Umbilical cord (tissue), 2 donors: Measurements from ENCODE around the gene FNDC3B. TPM values are rescaled to one million over a fixed set of nuclear protein-coding genes. Genes with fewer than 3 reads are reported as not detected.
A peak's percentile ranks its signal among the peaks of the same experiment; 100 is the strongest.

Experiments
- DNase-seq: peaks from one replicate; pipeline ENCODE4 v3.0.0-alpha.2; 2015; ENCODE audit warnings: low spot score
- total RNA-seq: library from RNA; depleted of rRNA; stranded (reverse); fragments of >200 nt; gene quantifications from one replicate; pipeline ENCODE4 v1.2.3, GENCODE V29; 2014; ENCODE audit warnings: low replicate concordance; ENCODE audit not compliant: insufficient read depth

The FNDC3B gene
- total RNA-seq, 1 donor from 2014 or later: 266 TPM

DNA sequence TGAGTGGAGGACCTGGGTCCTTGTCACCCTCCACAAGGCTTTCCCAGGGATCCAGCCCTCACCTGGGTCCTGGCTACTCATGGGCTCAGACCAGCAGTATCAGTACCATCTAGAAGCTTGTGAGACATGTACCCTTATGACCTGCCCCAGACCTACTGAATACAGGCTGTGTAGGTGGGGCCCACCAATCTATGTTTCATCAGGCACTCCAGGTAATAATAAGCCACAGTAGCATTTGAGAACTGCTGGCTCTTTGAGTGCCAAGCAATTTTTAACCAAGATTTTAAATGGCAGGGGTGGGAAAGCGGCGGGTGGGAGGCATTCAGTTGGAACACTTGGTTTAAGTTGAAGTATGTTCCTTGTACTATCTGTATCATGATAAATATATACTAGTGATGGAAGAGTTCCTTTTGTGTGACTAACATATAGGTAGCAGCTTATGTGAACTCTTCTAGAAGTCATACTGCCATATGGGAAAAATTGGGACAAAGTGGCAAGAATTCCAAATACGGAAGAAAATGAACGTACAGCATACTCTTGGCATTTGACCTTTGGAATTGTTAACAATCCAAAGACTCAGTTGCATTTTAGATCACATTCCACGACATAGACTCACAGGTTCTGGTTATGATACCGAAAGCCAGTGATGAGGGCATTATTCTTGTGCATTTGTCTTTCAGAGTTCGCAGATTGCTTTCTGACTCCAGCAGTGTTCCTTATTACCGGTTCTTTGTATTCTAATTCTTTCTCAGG, 218.4 kb downstream of the FNDC3B start:
- DNase-seq: no peak

DNA sequence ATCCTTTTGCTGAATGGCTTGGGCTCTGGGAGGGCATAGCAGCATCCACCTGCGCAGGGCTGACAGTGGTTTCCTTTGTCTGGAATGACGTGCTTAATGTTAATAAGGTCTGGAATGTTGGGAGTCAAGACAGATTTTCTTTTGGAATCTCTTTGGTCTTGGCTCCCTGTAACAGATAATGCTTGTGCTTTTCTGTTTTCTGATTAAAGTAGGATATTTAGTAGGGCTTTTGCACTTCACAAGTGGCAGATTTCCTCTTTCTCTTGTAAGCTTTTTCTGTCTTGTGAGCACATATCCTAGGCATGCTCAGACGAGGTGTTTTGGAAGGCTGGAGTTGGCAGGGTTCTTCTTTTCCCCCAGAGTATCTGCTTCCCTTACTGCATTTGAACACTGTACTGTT, 219.2 kb downstream of the FNDC3B start:
- peak; percentile 70 for DNase-seq

DNA sequence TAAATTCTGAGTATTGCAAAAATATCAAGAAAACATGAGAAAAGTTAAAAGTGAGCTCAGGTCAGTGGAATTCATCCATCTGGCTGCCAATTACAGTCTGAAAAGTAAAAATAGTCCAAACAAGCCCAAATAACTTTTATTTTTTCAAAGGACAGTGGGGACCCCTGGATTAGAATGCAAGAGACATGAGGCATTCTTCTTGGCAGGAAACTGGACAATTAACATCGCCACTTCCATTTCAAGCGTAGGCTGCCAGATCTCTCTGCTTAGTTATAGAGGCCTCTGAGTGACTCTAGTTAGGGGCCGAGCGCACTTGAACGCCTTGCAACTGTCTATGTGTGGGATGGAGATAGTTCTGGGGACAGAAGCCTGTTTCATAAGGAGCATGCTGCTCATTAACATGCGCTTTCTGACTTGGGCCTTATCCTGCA, 219.7 kb downstream of the FNDC3B start:
- peak; percentile 45 for DNase-seq

DNA sequence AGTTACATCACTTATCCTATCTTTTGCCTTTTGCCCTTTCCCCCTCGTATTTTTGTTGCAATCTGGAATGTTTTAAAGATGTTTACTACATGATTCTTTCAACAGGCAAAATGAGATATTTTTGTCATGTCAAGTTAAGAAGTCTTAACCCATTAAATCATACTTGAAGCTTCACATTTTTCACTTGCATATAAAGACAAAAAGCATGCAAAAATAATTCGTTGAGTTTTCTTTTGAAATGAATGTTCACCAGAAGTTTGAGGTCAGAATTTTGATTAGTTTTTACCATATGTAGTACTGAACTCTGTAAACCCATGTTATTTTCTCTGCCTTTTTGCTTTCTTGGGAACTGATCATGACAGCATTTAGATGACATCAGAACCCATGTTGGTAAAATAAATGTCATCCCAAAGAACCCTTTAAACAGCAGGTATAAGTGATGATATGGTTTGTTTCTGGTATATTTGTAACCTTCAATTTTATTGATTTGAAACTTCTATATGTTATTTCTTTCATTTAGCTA, 220.4 kb downstream of the FNDC3B start:
- DNase-seq: no peak

DNA sequence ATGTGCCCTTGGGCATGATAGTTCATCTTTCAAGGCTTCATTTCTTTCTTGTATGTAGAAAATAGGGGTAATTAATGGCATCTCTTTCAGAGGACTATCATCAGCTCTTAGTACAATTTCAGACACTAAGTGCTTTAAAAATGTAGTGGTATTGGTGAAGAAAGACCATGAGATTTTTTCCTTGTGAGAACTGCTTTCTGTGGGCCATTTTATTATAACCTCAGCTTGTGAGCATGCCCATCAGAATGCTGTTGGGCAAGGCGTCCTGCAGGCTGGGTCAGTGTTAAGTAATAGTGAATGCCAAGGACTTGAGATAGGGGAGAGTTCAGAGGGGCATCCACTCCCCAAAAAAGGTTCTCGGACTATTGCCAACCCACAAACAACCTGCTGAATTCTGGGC, 221.0 kb downstream of the FNDC3B start:
- no peak for DNase-seq

DNA sequence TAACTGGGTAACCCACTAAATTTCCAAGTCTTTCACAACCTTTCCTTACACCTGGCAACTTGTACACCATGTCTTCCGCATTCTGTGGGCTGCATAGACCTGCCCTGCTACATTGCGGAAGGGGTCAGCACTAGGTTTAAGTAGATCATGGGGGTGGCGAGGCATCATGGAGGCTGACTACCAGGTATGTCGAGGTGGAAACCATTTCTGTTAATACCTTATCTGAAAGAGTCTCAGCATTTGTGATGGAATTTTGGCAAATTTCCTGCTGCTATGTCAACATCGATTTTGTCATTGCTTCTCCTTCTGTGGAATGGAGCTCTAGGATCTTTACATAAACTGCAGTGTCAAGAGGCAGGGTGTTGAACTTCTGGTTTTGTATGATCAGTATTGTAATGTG, 221.7 kb downstream of the FNDC3B start:
- DNase-seq: no peak

DNA sequence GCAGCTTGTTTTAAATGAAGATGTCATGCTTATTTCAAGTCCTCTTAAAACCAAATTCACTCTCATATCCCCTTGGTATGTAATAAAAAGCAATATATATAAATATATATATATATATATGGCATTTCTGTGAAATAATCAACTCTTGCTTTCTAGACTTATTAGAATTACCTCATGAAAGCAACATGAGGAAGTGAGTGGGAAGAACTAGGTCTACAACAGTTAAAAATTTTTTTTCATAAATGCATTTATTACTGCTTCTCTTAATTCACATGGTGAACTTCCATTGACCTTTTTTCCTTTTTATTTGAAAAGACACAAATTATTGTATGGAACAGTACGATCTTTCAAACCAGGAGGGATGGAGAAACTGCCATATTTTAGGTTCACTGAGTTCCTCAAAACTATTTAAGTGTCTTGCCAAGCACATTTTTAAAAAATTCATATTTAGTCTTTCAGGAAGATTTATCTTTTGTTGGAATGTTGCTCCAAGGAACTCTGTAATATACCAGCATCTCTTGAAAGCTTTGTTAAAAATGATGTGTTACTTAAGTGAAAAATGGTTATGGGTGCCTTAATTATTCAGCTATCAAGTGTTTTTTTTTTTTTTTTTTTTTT, 223.7 kb downstream of the FNDC3B start:
- no peak for DNase-seq

DNA sequence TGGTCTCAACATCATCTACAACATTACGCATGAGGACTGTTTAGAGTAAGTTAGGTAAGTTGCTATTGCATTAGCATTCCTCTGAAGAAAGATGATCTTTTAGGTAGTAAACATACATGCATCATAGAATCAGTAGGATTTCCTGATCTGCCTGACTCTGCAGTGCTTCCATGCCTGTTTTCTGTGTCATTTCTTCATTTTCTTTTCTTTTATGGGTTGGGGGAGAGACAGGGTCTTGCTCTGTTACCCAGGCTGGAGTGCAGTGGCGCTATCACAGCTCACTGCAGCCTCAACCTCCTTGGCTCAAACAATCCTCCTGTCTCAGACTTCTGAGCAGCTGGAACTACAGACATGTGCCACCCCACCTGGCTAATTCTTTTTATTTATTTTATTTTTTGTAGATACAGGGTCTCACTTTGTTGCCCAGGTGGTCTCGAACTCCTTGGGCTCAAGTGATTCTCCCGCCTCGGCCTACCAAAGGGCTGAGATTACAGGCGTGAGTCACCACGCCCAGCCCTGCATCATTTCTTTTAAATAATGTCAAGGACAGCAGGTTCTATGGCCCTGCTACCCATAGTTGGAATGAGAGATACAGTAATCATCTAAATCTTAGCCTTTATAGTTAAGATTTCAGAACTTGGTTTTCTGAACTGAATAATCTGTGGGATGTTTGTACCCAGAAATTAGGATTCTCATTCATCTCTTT, 224.6 kb downstream of the FNDC3B start:
- DNase-seq: no peak

DNA sequence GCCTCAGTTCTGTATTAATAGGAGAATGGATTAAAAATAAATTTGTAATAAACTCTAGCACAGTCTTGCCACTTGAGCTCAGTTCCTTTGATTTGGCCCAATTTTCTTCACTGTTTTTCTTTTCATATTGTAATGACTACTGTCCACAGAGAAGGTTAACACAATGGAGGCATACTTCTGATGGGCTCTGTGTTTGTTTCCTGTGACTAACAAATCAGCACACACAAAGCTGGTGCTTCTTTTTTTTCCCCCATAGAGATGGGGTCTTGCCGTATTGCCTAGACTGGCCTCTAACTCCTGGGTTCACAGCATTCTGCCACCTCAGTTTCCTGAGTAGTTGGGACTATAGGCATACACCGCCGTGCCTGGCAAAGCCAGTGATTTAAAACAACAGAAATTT, 226.7 kb downstream of the FNDC3B start:
- no peak for DNase-seq

DNA sequence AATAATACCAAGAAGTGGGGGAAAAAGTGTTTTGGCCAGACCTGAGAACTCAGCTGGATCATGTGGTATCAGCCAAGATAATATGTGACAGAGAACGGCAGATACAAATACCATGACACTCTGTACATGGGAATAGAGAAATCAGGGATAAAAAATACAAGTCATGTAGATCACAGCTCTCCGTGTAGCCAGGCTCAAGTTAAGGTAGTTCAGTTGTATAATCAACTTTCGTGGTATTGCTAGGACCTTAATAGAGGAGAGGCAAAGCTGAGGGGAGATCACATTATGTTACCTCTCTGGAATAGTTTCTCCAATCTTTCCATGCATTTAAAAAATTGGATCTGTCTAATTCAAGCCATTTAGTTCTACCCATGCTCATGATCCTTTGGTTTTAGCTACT, 229.0 kb downstream of the FNDC3B start:
- no peak for DNase-seq

DNA sequence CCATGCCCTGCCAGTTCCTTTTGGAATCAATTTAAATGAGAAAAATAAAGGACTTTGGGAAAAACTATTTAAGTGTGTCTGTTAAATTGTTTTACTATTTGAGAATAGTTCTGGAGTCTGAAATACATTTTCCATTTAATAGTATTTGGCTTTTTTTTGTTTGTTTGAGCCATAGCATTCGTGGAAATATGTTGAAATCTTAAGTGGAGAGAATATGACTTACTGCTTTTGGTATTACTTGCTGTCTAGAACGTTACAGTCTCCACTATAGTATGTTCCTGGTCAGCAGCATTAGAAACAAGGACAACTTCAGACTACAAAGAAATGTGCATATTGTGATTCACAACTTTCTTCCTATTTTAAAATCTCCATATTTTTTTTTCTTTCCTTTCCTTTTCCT, 229.5 kb downstream of the FNDC3B start:
- DNase-seq: no peak

DNA sequence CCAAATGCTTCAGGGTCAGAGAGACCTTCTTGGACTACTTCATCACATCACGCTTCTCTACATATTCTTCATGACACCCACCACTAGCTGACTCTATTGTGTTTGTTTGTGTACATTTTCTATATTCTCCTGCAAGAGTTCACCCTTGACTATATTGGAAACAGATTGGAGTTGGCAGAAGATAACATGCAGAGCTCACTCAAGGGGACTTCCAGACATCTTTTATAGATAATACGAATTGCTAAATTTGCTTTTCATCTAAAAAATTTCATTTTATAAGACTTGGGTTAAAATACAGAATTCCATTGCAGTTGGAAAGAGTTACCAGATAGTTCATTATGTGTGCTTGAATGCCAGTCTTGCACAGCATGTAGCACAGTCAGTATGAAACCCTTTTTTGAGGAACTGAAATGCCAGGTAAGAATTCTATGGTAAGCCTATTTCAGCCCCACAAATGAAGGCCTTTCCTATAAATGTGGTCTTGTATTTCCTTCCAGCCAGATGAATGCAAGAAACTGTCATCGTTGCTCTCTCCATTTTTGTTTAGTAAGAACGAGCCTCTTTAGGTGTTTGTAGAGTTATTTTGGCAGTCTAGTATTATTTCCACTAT, 231.3 kb downstream of the FNDC3B start:
- DNase-seq: no peak

DNA sequence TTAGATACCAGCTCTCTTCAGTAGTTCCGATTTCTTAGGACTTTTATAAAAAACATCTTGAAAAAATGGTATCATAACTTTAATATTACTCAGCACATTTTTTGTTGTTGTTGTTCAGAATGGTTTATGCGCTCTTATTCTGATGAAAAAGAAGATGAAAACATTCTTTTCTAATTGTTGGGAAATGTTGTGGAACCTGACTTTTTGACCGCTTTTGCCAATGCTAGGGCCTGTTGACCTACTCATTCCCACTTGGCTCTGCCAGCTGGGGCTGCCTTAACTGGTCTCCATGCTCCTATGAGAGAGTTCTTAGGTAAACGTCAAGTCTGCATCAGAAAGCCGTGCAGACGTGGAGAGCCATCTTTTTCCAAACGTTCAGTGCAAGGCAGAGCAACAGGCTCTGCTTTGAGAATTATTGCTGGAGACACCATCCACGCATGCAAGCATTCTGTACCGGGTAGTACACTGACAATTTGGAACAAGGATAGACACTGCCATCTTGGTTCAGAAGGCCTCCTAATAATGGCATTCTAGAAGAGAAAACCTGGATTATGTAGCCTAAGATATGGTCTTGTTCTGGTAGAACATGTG, 232.1 kb downstream of the FNDC3B start:
- DNase-seq: no peak

DNA sequence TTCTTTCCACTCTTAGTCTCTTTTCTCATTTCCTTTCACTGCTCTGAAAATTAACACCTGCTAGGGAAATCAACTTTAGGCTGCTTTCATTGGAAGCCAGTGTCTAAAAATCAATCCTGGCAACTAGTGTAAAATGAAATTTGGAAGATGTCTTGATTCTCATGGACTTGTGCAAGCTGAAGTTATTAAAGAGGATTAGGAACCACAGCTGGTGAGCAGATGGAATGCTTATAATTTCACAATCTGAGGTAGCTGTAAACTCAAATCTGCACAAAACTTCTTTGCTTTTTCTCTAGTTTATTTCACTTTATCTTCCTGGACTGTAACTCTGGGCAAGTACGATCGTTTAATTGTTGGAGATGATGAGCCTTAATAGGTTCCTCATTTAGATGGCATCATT, 233.3 kb downstream of the FNDC3B start:
- no peak for DNase-seq

DNA sequence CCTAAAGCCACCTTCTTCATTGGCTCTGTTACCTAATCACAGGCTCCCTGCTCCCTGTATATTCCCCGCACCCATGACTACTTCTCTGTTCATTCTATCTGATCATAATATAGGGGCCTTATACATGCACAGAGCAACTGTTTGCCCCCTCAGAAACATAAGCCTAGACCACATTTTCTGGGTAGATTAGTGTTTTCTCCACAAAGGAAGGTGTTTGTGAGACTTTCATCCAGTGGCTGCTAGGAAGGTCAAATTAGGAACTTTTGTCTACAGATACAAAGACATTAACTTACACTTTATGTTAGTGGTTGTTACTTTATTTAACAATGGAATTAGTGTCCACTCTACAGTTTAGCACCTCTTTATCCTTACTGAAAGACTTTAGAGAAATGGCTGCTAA, 234.0 kb downstream of the FNDC3B start:
- DNase-seq: no peak

DNA sequence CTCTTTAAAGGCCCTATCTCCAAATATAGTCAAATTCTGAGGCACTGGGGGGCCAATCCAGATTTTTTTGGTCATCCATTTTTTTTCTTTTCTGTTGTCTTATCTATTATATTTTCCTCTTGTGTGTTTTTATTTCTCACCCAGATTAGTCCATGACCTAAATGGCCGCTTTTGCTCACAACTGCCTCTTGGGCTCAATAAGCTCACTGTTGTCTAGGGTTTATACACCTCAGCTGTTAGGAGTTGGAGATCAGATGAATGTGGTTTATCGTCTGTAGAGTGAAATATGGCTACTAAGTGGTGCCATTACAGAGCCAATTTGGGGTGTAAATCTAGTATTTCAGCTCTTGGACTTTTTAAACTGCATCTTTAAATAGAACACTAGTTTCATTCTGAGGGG, 235.5 kb downstream of the FNDC3B start:
- DNase-seq: no peak

DNA sequence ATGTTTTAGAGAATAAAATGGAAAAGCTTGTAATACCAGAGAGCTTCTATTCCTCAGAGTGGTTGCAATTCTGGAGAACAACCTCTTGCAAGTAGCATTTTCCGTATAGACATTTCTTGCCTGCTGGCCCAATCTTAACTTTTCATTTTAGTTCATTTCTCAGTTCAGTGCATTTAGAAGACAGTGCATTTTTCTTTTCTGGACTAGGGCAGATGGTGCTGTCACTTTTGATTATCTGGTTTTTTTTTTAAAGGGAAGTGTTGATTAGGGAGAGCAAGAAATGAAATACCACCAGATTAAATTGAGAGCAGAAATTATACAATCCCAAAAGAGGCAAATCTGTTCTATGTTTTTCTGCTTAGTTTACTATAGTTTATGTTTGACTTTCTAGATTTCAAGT, 236.2 kb downstream of the FNDC3B start:
- DNase-seq: no peak

DNA sequence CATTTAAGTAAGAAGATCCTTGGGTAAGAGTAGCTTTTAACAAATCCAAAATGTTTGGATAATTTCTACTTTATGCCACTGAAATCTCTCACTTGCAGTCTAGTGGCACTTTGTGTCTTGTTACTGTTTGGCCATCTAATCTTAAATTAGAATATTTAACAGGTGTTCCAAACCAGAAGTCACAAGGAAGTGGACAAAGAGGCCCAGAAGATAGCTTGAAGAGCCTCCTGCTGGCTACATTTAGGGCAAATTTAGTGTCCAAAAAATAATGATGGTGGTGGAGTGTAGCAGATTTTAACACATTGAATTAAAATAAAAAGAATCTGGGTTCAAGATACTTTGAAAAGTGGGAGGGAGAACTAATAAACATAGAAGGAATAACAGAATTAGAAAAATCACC, 236.7 kb downstream of the FNDC3B start:
- no peak for DNase-seq

DNA sequence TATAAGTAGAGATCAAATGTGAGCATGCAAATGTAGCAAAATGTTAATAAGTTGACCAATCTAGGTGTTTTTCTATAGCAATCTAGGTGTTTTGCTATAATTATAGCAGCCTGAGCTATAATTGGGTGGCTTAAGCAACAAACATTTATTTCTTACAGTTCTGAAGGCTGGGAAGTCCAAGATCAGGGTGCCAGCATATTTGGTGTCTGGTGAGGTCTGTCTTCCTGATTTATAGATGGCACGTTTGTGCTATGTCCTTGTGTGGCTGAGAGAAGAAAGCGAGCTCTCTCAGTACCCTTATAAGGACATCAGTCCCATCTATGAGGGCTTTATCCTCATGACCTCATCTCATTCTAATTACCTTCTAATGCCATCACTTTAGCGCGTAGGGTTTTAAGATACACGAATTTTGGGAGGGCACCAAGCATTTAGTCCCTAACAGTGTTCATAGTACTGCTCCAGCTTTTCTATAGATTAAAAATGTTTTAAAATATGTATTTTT, 237.8 kb downstream of the FNDC3B start:
- DNase-seq: no peak

DNA sequence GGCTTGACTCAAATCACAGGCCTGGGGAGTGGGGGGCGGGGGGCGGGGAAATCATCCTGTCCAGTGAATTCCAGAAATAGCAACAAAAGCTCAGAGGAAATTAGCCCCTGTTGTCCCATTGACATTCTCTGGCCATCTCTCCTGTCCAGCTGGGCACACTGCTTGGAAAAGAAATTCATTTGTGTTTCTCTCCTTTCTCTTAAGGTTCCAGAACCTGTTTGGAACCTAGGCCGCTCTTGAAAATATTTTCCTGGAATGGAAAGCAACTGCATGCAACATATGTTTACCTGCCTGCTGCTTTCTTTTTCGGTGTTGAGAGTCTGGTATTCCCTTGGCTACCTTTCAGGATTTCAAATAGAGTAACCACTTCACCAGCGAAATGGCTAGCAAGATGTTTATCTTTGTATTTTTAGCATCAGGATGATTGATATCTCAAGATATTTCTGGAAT, 239.8 kb downstream of the FNDC3B start:
- no peak for DNase-seq

DNA sequence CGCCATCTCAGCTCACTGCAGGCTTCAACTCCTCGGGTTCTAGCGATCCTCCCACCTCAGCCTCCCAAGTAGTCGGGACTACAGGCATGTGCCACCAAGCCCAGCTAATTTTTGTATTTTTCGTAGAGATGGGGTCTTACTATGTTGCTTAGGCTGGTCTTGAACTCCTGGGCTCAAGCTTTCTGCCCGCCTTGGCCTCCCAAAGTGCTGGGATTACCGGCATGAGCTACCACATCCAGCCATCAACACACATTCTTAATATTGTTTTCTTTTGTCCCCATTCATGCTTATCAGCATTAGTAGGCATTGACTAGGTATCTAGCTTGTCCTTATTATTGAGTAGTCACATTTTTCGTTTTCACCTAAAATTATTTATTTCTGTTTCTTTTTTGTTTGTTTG, 240.6 kb downstream of the FNDC3B start:
- DNase-seq: no peak
